ENCODE measurements around the gene FBXL13. TPM values are rescaled to one million over a fixed set of nuclear protein-coding genes. Genes with fewer than 3 reads are reported as not detected.

The FBXL13 gene
- total RNA-seq, 4 donors from 2014 or later, result 0.40 to 0.95 (median 0.51) TPM

DNA sequence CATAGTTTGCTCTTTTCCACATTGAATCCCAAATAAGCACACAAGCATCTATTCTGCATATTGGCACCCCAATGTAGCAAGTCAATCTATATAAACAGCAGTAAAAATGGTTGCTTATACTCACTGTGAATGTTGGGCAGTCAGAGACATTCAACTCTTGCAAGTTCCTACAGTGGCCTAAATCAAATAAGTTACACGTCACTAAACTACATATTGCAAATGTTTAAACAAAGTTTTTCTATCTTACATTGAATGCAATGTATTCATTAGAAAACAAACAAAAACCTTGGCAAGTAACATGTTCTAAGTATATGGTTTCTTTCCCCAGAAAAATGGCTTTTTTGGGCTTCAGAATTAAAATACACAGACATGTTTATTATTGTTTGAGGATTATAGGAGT lies 142.8 kb downstream of the FBXL13 start:
- Histone ChIP-seq H3K36me3 (no peaks in the 10 kb centered on the region), H3K4me1 (peaks cover 0 to 24% (median 4%) of the 10 kb centered on the region in 3 donors), H3K9me3 (no peaks in the 10 kb centered on the region), H3K27ac (no peak overlapping the region), H3K4me3 (no peak overlapping the region), H3K27me3 (no peaks in the 10 kb centered on the region)
- 55 to 60% methylated on average over 1 of the region's 1 CpG for WGBS, 2 donors
- intact Hi-C loops (cut with DNase I), result no loop called here
- DNase-seq, result no peak
- TF ChIP-seq POLR2A (IDR thresholded peaks at IDR 0.05) (no peak), CTCF (IDR thresholded peaks at IDR 0.05) (no peak)

GRCh38 chr7:102927312-102927933 lies 147.2 kb downstream of the FBXL13 start:
- no peak for TF ChIP-seq CTCF (IDR thresholded peaks at IDR 0.05)
- no peak for TF ChIP-seq POLR2A (IDR thresholded peaks at IDR 0.05)
- Histone ChIP-seq H3K36me3 (no peaks in the 10 kb centered on the region), H3K27ac (no peak overlapping the region), H3K4me3 (no peak overlapping the region), H3K4me1 (no peaks in the 10 kb centered on the region), H3K27me3 (no peaks in the 10 kb centered on the region), H3K9me3 (no peaks in the 10 kb centered on the region)
- WGBS, 2 donors, result 31 to 42% methylated on average over 2 of the region's 2 CpGs
- intact Hi-C loops (cut with DNase I), result no loop called here
- no peak for DNase-seq

- H3K27me3 ChIP-seq, result no peaks in the 10 kb centered on the region
- no peak for DNase-seq
- no peaks in the 10 kb centered on the region for H3K9me3 ChIP-seq
- TF ChIP-seq POLR2A (IDR thresholded peaks at IDR 0.05) (no peak), CTCF (IDR thresholded peaks at IDR 0.05) (no peak)
- intact Hi-C loops (cut with DNase I), result no loop called here
- no peak overlapping the region for H3K4me3 ChIP-seq
- no peaks in the 10 kb centered on the region for H3K36me3 ChIP-seq
- no peak overlapping the region for H3K27ac ChIP-seq
- no peaks in the 10 kb centered on the region for H3K4me1 ChIP-seq
Observed at GRCh38 chr7:102926783-102927140, 147.8 kb downstream of the FBXL13 start.

GRCh38 chr7:102925976-102926782 lies 148.4 kb downstream of the FBXL13 start:
- no peak for DNase-seq
- TF ChIP-seq CTCF (IDR thresholded peaks at IDR 0.05) (no peak), POLR2A (IDR thresholded peaks at IDR 0.05) (no peak)
- Histone ChIP-seq H3K4me3 (no peak overlapping the region), H3K9me3 (no peaks in the 10 kb centered on the region), H3K27ac (no peak overlapping the region), H3K27me3 (no peaks in the 10 kb centered on the region), H3K36me3 (no peaks in the 10 kb centered on the region), H3K4me1 (no peaks in the 10 kb centered on the region)
- 53 to 60% methylated on average over 5 of the region's 5 CpGs for WGBS, 2 donors
- intact Hi-C loops (cut with DNase I), result no loop called here

GRCh38 chr7:102918845-102919244 lies 155.8 kb downstream of the FBXL13 start:
- TF ChIP-seq CTCF (IDR thresholded peaks at IDR 0.05), result no peak
- TF ChIP-seq POLR2A (IDR thresholded peaks at IDR 0.05), result no peak
- intact Hi-C loops (cut with DNase I), result no loop called here
- Histone ChIP-seq H3K4me3 (no peak overlapping the region), H3K27me3 (no peaks in the 10 kb centered on the region), H3K9me3 (no peaks in the 10 kb centered on the region), H3K36me3 (no peaks in the 10 kb centered on the region), H3K4me1 (peaks cover 0 to 14% (median 0%) of the 10 kb centered on the region in 3 donors), H3K27ac (no peak overlapping the region)
- WGBS, 2 donors, result 35 to 42% methylated on average over 1 of the region's 1 CpG
- no peak for DNase-seq
